Upper lobe of left lung (tissue), 6 donors: ENCODE data around the gene PDCD7. TPM values are rescaled to one million over a fixed set of nuclear protein-coding genes. Genes with fewer than 3 reads are reported as not detected.
"Not testable (repeated sequence)": the region's sequence is repeated elsewhere in the genome, so short reads cannot be mapped to it uniquely, and the experiment has no call there.

Experiments used
- ATAC-seq, 2 donors: fragments of 200-7000 bp; cut with Tn5 transposase; one replicate each; pipeline ENCODE4 v1.9.1; 2022; ENCODE audit warnings: mild to moderate bottlenecking in 2 of 2, moderate library complexity in 2 of 2; ENCODE audit not compliant: low FRiP score in 2 of 2
- DNase-seq, 2 donors: peaks; one replicate each; pipeline ENCODE4 v3.0.0-alpha.2; 2019 to 2020
- H3K27ac ChIP-seq, 4 donors: fragments of 200-600 bp; sonication (generic); one replicate each; pipeline ENCODE4 v1.5.1; 2016 to 2019
- H3K27me3 ChIP-seq, 4 donors: fragments of 200-600 bp; sonication (generic); one replicate each; pipeline ENCODE4 v1.5.1; 2017 to 2019
- H3K36me3 ChIP-seq, 4 donors: fragments of 200-600 bp; sonication (generic); one replicate each; pipeline ENCODE4 v1.5.1; 2016 to 2019
- H3K4me1 ChIP-seq, 4 donors: fragments of 200-600 bp; sonication (generic); one replicate each; pipeline ENCODE4 v1.5.1; 2018 to 2019
- H3K4me3 ChIP-seq, 4 donors: fragments of 200-600 bp; sonication (generic); one replicate each; pipeline ENCODE4 v1.5.1; 2017 to 2019; ENCODE audit warnings: mild to moderate bottlenecking in 2 of 4, moderate library complexity in 1 of 4
- H3K9me3 ChIP-seq, 4 donors: fragments of 200-600 bp; sonication (generic); one replicate each; pipeline ENCODE4 v1.5.1; 2018 to 2019
- EP300 ChIP-seq, 4 donors: sonication (generic); formaldehyde crosslinking; IDR thresholded peaks; one replicate each; pipeline ENCODE4 v1.5.1; 2017; ENCODE audit warnings: antibody characterized with exemption in 4 of 4, control low read depth in 2 of 4
- POLR2A ChIP-seq, 4 donors: fragments of 450-650 bp; IDR thresholded peaks; one replicate each; pipeline ENCODE4 v1.5.1; 2016 to 2017; ENCODE audit warnings: antibody characterized with exemption in 4 of 4, mild to moderate bottlenecking in 2 of 4
- POLR2AphosphoS5 ChIP-seq, 2 donors: sonication (generic); formaldehyde crosslinking; IDR thresholded peaks; one replicate each; pipeline ENCODE4 v1.5.1; 2017; ENCODE audit warnings: antibody characterized with exemption in 2 of 2
- WGBS, 2 donors: methylation state at CpG; one replicate each; pipeline ENCODE4 v1.1.5; 2017 to 2018; 5-methylcytosine and 5-hydroxymethylcytosine counted together
- total RNA-seq, 6 donors: library from RNA; depleted of rRNA in 4 of 6; stranded (reverse); fragments of >200 nt in 4 of 6; gene quantifications; one replicate each; pipeline versions ENCODE4 v1.1.0 to v1.2.1, GENCODE V29; 2016 to 2021
- TF ChIP-seq, protein P1 (sequence below), 6 experiments: fragments of 450-650 bp in 4 of 6; fragments of 200-600 bp in 2 of 6; sonication (generic) in 2 of 6; IDR thresholded peaks; one replicate each; pipeline ENCODE4 v1.5.1; 2016 to 2019; ENCODE audit warnings: antibody characterized with exemption in 6 of 6
- donor health status: DM: no; HTN: no; CAD: no; lungs with moderate emphysema.
- donor health status: DM: no; HTN: yes; CAD: no; lungs with severe emphysema.

Gene PDCD7
- total RNA-seq, 6 donors from 2014 or later = 14.9 to 38.8 (median 20.0) TPM

GRCh38 chr15:65077981-65078352 is 55.6 kb downstream of the PDCD7 start:
- WGBS, 2 donors = 26 to 28% methylated on average over 16 to 23 of the region's 24 CpGs
- peak; percentile 77 to 85 for ATAC-seq
- no peaks in the 10 kb centered on the region for H3K36me3 ChIP-seq

DNA sequence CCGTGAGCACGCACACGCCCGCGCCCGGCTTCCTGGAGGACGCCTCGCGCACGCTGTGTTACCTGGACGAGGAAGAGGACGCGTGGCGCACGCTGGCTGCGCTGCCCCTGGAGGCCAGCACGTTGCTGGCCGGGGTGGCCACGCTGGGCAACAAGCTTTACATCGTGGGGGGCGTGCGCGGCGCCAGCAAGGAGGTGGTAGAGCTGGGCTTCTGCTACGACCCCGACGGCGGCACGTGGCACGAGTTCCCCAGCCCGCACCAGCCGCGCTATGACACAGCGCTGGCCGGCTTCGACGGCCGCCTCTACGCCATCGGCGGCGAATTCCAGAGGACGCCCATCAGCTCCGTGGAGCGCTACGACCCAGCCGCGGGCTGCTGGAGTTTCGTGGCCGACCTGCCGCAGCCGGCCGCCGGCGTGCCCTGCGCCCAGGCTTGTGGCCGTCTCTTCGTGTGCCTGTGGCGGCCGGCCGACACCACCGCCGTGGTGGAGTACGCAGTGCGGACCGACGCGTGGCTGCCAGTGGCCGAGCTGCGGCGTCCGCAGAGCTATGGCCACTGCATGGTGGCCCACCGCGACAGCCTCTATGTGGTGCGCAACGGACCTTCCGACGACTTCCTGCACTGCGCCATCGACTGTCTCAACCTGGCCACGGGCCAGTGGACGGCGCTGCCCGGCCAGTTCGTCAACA is 56.2 kb downstream of the PDCD7 start:
- ATAC-seq (no peak), DNase-seq (no peak)
- Histone ChIP-seq H3K36me3 (no peaks in the 10 kb centered on the region), H3K27ac (no peak overlapping the region), H3K9me3 (no peaks in the 10 kb centered on the region), H3K4me1 (peaks cover 14 to 20% (median 17%) of the 10 kb centered on the region in 4 donors), H3K27me3 (peaks cover 0 to 16% (median 2%) of the 10 kb centered on the region in 4 donors), H3K4me3 (no peak overlapping the region)
- no peak for TF ChIP-seq POLR2A (IDR thresholded peaks at IDR 0.05)
- TF ChIP-seq, protein P1, sequence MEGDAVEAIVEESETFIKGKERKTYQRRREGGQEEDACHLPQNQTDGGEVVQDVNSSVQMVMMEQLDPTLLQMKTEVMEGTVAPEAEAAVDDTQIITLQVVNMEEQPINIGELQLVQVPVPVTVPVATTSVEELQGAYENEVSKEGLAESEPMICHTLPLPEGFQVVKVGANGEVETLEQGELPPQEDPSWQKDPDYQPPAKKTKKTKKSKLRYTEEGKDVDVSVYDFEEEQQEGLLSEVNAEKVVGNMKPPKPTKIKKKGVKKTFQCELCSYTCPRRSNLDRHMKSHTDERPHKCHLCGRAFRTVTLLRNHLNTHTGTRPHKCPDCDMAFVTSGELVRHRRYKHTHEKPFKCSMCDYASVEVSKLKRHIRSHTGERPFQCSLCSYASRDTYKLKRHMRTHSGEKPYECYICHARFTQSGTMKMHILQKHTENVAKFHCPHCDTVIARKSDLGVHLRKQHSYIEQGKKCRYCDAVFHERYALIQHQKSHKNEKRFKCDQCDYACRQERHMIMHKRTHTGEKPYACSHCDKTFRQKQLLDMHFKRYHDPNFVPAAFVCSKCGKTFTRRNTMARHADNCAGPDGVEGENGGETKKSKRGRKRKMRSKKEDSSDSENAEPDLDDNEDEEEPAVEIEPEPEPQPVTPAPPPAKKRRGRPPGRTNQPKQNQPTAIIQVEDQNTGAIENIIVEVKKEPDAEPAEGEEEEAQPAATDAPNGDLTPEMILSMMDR (IDR thresholded peaks at IDR 0.05) = peak in 1 of 6 experiments; percentile 40
- 65 to 66% methylated on average over 30 to 84 of the region's 85 CpGs for WGBS, 2 donors

More at GRCh38 chr15:65077981-65078352, 55.6 kb downstream of the PDCD7 start:
- peak; percentile 74 to 91 for DNase-seq
- Histone ChIP-seq H3K27me3 (peaks cover 0 to 16% (median 2%) of the 10 kb centered on the region in 4 donors), H3K4me1 (peaks cover 19 to 25% (median 22%) of the 10 kb centered on the region in 4 donors), H3K9me3 (no peaks in the 10 kb centered on the region), H3K4me3 (no peak overlapping the region), H3K27ac (no peak overlapping the region)
- TF ChIP-seq EP300 (IDR thresholded peaks at IDR 0.05) (no peak), POLR2AphosphoS5 (IDR thresholded peaks at IDR 0.05) (no peak), POLR2A (IDR thresholded peaks at IDR 0.05) (no peak)
- TF ChIP-seq, protein P1 (IDR thresholded peaks at IDR 0.05) = peak in 4 of 6 experiments; percentile 3 to 69 (median 52)

DNA sequence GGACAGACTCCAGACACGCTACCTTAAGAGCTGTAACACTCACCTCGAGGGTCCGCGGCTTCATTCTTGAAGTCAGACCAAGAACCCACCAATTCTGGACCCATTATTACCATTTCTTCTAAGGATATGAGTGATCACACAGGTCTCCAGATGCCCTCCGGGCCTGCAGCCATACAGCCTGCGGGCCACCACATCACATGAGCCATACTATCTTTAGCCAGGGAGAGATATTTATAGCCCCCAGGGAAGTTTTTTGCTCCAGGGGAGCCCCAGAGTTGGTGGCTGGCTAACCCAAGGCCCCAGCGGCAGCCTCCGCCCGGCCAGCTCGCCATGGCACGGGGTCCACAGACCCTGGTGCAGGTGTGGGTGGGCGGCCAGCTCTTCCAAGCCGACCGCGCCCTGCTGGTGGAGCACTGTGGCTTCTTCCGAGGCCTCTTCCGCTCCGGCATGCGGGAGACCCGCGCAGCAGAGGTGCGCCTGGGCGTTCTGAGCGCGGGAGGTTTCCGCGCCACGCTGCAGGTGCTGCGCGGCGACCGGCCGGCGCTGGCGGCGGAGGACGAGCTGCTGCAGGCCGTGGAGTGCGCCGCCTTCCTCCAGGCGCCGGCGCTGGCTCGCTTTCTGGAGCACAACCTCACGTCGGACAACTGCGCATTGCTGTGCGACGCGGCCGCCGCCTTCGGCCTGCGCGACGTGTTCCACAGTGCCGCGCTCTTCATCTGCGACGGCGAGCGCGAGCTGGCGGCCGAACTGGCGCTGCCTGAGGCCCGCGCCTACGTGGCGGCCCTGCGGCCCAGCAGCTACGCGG is 56.9 kb downstream of the PDCD7 start, which contains the start of gene KBTBD13:
Gene KBTBD13 (plus strand): TSS at position 261 of the 805 bp plus-strand sequence. CDS start 70 bp downstream, at position 331.
- peaks cover 7 to 12% (median 9%) of the 10 kb centered on the region in 4 donors for H3K4me1 ChIP-seq
- H3K4me3 ChIP-seq = no peak within 1 kb of the TSS
- no peaks in the 10 kb centered on the region for H3K36me3 ChIP-seq
- 75 to 80% methylated on average over 26 to 44 of the region's 73 CpGs for WGBS, 2 donors
- H3K27ac ChIP-seq = no peak within 1 kb of the TSS
- peaks cover 0 to 16% (median 2%) of the 10 kb centered on the region in 4 donors for H3K27me3 ChIP-seq
- no peaks in the 10 kb centered on the region for H3K9me3 ChIP-seq
- TF ChIP-seq POLR2A (IDR thresholded peaks at IDR 0.05) (no peak), POLR2AphosphoS5 (IDR thresholded peaks at IDR 0.05) (no peak), EP300 (IDR thresholded peaks at IDR 0.05) (no peak)
- TF ChIP-seq, protein P1 (IDR thresholded peaks at IDR 0.05) = no peak
- DNase-seq (peak in 1 of 2 donors; percentile 81), ATAC-seq (no peak)

DNA sequence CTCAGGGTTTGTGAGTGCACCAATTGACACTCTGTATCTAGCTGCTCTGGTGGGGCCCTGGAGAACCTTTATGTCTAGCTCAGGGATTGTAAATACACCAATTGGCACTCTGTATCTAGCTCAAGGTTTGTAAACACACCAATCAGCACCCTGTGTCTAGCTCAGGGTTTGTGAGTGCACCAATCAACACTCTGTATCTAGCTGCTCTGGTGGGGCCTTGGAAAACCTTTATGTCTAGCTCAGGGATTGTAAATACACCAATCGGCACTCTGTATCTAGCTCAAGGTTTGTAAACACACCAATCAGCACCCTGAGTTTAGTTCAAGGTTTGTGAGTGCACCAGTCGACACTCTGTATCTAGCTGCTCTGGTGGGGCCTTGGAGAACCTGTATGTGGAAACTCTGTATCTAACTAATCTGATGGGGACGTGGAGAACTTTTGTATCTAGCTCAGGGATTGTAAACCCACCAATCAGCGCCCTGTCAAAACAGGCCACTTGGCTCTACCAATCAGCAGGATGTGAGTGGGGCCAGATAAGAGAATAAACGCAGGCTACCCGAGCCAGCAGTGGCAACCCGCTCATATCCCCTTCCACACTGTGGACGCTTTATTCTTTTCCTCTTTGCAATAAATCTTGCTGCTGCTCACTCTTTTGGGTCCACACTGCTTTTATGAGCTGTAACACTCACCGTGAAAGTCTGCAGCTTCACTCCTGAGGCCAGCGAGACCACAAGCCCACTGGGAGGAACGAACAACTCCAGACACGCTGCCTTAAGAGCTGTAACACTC is 57.8 kb downstream of the PDCD7 start:
- not testable (repeated sequence) for DNase-seq, H3K9me3 ChIP-seq, ATAC-seq, H3K36me3 ChIP-seq, H3K27ac ChIP-seq, H3K4me3 ChIP-seq, H3K4me1 ChIP-seq
- 57 to 65% methylated on average over 11 to 12 of the region's 12 CpGs for WGBS, 2 donors
- peaks cover 0 to 16% (median 2%) of the 10 kb centered on the region in 4 donors for H3K27me3 ChIP-seq

DNA sequence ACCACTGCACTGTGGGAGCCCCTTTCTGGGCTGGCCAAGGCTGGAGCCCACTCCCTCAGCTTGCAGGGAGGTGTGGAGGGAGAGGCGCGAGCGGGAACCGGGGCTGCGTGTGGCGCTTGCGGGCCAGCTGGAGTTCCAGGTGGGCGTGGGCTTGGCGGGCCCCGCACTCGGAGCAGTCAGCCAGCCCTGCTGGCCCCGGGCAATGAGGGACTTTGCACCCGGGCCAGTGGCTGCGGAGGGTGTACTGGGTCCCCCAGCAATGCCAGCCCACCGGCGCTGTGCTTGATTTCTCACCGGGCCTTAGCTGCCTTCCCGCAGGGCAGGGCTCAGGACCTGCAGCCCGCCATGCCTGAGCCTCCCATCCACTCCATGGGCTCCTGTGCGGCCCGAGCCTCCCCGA is 58.7 kb downstream of the PDCD7 start:
- not testable (repeated sequence) for H3K27ac ChIP-seq, H3K36me3 ChIP-seq, H3K4me3 ChIP-seq, ATAC-seq, H3K9me3 ChIP-seq, H3K4me1 ChIP-seq
- DNase-seq = peak in 1 of 2 donors; percentile 67
- H3K27me3 ChIP-seq = peaks cover 0 to 16% (median 2%) of the 10 kb centered on the region in 4 donors
- WGBS, 2 donors = 93 to 94% methylated on average over 3 to 21 of the region's 22 CpGs
